OCI-LY7 (cell line): ENCODE measurements around the gene PRMT3. TPM values are rescaled to one million over a fixed set of nuclear protein-coding genes. Genes with fewer than 3 reads are reported as not detected.

Experiments
- BruUV-seq: library from RNA; stranded (reverse); fragments of 400-500 nt; replicated peaks from 2 replicates; lab custom pipeline; 2021; lab: Mats Ljungman, UMichigan
- CTCF ChIA-PET: fragments of 300-600 bp; sonication (Branson Sonifier 250); formaldehyde crosslinking; loops from one replicate; lab custom pipeline; 2022; ENCODE audit warnings: antibody characterized with exemption; ENCODE audit not compliant: unreplicated experiment; lab: Charles Lee
- POLR2A ChIA-PET: fragments of 300-600 bp; sonication (Branson Sonifier 250); formaldehyde crosslinking; loops from one replicate; lab custom pipeline; 2022; ENCODE audit warnings: antibody characterized with exemption; lab: Charles Lee
- DNase-seq: peaks from one replicate; pipeline ENCODE4 v3.0.0-alpha.2; 2015; ENCODE audit warnings: low spot score
- H2AFZ ChIP-seq: fragments of 200-600 bp; sonication (generic), shearing (Covaris generic); 2 replicates; pipeline ENCODE4 v1.6.1; 2014; ENCODE audit warnings: mild to moderate bottlenecking, antibody characterized with exemption, low read length, moderate library complexity
- H3K27ac ChIP-seq: fragments of 200-600 bp; sonication (generic); 2 replicates; pipeline ENCODE4 v1.5.1; 2014; ENCODE audit warnings: mixed run types, low read depth, mild to moderate bottlenecking, moderate library complexity, low read length, inconsistent platforms; ENCODE audit not compliant: poor library complexity, severe bottlenecking
- H3K36me3 ChIP-seq: fragments of 200-600 bp; sonication (generic); 2 replicates; pipeline ENCODE4 v1.6.1; 2014; ENCODE audit warnings: mild to moderate bottlenecking, antibody characterized with exemption, low read length, moderate library complexity, mixed read lengths; ENCODE audit not compliant: insufficient read depth
- H3K4me1 ChIP-seq: fragments of 200-600 bp; sonication (generic); 2 replicates; pipeline ENCODE4 v1.5.1; 2014; ENCODE audit warnings: mild to moderate bottlenecking, low read length; ENCODE audit not compliant: insufficient read depth, poor library complexity, severe bottlenecking
- H3K4me2 ChIP-seq: fragments of 200-600 bp; sonication (generic); 2 replicates; pipeline ENCODE4 v1.6.1; 2014; ENCODE audit warnings: mild to moderate bottlenecking, low read length
- H3K4me3 ChIP-seq: fragments of 200-600 bp; sonication (generic); 2 replicates; pipeline ENCODE4 v1.5.1; 2014; ENCODE audit warnings: mild to moderate bottlenecking, low read depth, low read length; ENCODE audit not compliant: poor library complexity, severe bottlenecking
- H3K79me2 ChIP-seq: fragments of 200-600 bp; sonication (generic); 2 replicates; pipeline ENCODE4 v1.6.1; 2016; ENCODE audit warnings: low read depth, mild to moderate bottlenecking, low read length, moderate library complexity, mixed read lengths; ENCODE audit not compliant: insufficient read depth
- H3K9me2 ChIP-seq: fragments of 200-600 bp; sonication (generic); 2 replicates; pipeline ENCODE4 v1.6.1; 2016; ENCODE audit warnings: mild to moderate bottlenecking, low read length, mixed read lengths; ENCODE audit not compliant: insufficient read depth
- H3K9me3 ChIP-seq: fragments of 200-600 bp; sonication (generic); 2 replicates; pipeline ENCODE4 v1.6.1; 2014; ENCODE audit warnings: mild to moderate bottlenecking, mixed run types, low read length, mixed read lengths
- H4K20me1 ChIP-seq: fragments of 200-600 bp; sonication (generic); 2 replicates; pipeline ENCODE4 v1.6.1; 2014; ENCODE audit warnings: mild to moderate bottlenecking, antibody characterized with exemption, low read length, moderate library complexity, mixed read lengths; ENCODE audit not compliant: insufficient read depth
- EZH2phosphoT487 ChIP-seq: fragments of 200-600 bp; sonication (generic); IDR thresholded peaks from 2 replicates; pipeline ENCODE4 v1.6.1; 2018; ENCODE audit warnings: low read depth, borderline replicate concordance, mild to moderate bottlenecking, mixed run types, antibody characterized with exemption, low read length, moderate library complexity, mixed read lengths
- intact Hi-C: fragments of 100-400 bp; cut with micrococcal nuclease; formaldehyde crosslinking; loops from one replicate; pipeline ENCODE4 v1.10.0; 2022; ENCODE audit not compliant: unreplicated experiment
- total RNA-seq, 2 experiments: library from RNA; depleted of rRNA in 1 of 2; stranded (reverse); fragments of >200 nt in 1 of 2; shearing (Covaris generic) in 1 of 2; gene quantifications; 2 replicates each; pipeline ENCODE4 v1.2.3, GENCODE V29; 2014 to 2022
- TF ChIP-seq, protein P1 (sequence below): fragments of 200-600 bp; sonication (generic); conservative IDR thresholded peaks from 2 replicates; pipeline ENCODE4 v1.5.1; 2014; ENCODE audit warnings: mild to moderate bottlenecking, antibody characterized with exemption, low read length, moderate library complexity, mixed read lengths

The PRMT3 gene
- total RNA-seq, 2 experiments from 2014 or later = 34.0 to 50.0 TPM

DNA sequence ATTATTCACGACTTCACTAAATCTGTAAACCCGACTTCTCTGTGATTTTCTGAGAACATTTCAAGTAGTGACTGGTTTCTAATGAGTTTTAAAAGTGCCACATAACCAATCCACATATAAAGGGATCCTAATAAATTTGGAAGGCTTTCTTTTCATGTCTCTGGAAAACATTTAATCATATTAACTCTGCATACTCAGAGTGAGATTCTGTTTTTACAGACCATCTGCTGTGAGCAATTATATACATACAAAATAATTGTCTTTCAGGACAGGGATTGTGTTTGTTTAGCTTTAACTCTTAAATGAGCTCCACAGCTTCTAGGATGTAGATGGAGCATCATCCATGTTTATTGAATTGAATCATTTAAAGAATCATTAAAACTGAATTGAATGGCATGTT, 65.1 kb downstream of the PRMT3 start:
- TF ChIP-seq, protein P1, sequence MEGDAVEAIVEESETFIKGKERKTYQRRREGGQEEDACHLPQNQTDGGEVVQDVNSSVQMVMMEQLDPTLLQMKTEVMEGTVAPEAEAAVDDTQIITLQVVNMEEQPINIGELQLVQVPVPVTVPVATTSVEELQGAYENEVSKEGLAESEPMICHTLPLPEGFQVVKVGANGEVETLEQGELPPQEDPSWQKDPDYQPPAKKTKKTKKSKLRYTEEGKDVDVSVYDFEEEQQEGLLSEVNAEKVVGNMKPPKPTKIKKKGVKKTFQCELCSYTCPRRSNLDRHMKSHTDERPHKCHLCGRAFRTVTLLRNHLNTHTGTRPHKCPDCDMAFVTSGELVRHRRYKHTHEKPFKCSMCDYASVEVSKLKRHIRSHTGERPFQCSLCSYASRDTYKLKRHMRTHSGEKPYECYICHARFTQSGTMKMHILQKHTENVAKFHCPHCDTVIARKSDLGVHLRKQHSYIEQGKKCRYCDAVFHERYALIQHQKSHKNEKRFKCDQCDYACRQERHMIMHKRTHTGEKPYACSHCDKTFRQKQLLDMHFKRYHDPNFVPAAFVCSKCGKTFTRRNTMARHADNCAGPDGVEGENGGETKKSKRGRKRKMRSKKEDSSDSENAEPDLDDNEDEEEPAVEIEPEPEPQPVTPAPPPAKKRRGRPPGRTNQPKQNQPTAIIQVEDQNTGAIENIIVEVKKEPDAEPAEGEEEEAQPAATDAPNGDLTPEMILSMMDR = no peak
- TF ChIP-seq EZH2phosphoT487 = no peak
- Histone ChIP-seq H3K36me3 (peaks cover 64% of the 10 kb centered on the region), H3K4me3 (no peak overlapping the region), H3K4me2 (no peak overlapping the region), H3K9me2 (no peaks in the 10 kb centered on the region), H3K79me2 (no peaks in the 10 kb centered on the region), H4K20me1 (no peaks in the 10 kb centered on the region), H3K4me1 (no peaks in the 10 kb centered on the region), H3K9me3 (no peaks in the 10 kb centered on the region), H3K27ac (no peak overlapping the region), H2AFZ (no peak overlapping the region)
- BruUV-seq = no TSS peak
- ChIA-PET CTCF (no interaction called here), POLR2A (no interaction called here)
- intact Hi-C loops = no loop called here
- DNase-seq = no peak

DNA sequence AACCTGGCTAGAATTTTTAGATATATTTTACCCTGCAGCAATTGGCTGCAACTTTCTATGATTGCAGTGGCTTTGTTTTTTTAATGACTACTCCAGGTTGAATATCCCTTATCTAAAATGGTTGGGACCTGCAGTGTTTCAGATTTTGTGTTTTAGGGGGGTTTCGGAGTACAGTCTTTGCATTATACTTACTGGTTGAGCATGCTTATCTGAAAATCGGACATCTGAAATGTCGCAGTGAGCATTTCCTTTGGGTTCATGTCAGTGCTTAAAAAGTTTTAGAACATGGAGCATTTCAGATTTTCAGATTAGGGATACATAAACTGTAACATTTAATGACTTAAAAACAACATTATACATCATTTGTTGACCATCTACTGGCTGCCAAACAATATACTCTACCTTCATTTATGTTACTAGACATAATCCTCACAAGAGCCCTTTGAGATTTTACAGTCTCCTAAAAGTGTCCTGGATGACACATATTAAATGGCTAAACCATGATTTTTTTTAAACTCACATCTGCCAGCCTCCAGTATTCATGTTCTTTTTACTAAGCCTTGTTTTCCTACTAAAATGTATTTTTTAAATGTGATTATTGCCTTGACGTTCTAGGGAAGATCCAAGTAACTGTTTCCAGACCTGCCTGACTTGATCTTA, 66.3 kb downstream of the PRMT3 start:
- Histone ChIP-seq H3K27ac (no peak overlapping the region), H4K20me1 (no peaks in the 10 kb centered on the region), H3K4me2 (no peak overlapping the region), H2AFZ (no peak overlapping the region), H3K4me1 (no peaks in the 10 kb centered on the region), H3K9me2 (no peaks in the 10 kb centered on the region), H3K79me2 (no peaks in the 10 kb centered on the region), H3K36me3 (peaks cover 58% of the 10 kb centered on the region), H3K9me3 (no peaks in the 10 kb centered on the region), H3K4me3 (no peak overlapping the region)
- DNase-seq = no peak
- ChIA-PET POLR2A (no interaction called here), CTCF (no interaction called here)
- intact Hi-C loops = no loop called here
- BruUV-seq = no TSS peak
- no peak for TF ChIP-seq EZH2phosphoT487
- TF ChIP-seq, protein P1 = no peak

DNA sequence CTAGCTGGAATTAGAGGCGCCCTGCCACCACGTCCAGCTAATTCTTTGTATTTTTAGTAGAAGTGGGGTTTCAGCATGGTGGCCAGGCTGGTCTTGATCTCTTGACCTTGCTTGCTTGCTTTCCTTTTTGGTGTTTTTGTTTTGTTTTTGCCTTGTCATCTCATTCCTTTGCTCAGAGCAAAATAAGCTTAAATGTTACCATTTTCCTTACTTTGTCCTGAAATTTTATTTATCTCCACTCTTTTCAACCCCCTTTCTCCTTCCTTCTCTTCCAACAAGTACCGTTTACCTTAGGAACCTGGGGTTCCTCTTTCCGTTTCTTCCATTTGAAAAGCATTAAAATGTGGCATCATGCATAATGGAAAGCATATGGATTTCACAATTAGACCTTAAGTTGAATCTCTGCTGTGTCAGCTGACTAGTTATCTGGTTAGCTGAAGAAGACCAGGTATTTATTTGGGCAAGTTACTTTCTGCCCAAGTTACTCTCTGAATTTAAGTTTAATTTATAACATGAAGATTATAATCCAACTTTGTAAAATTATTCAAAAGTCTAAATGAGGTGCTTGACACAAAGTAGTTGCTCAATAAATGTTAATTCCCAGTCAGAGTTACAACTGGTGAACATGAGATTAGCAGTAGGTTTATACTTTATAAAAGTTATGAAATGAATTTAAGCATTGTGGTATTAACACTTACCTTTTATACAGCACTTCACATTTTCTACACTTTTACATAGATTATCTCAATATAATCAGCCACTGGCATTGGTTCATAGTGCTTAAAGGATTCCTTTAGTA, 69.7 kb downstream of the PRMT3 start:
- POLR2A ChIA-PET = interaction anchor here (1.5 kb wide), 1 partner anchor 29 kb away, joined by 3 read pairs; no protein-coding TSS in a partner anchor
- TF ChIP-seq EZH2phosphoT487 = no peak
- TF ChIP-seq, protein P1 = no peak

More for the DNA sequence above, 69.7 kb downstream of the PRMT3 start:
- Histone ChIP-seq H3K27ac (no peak overlapping the region), H3K4me3 (no peak overlapping the region), H3K79me2 (no peaks in the 10 kb centered on the region), H3K9me2 (no peaks in the 10 kb centered on the region), H3K9me3 (no peaks in the 10 kb centered on the region), H3K4me2 (no peak overlapping the region), H4K20me1 (no peaks in the 10 kb centered on the region), H2AFZ (no peak overlapping the region), H3K36me3 (peaks cover 57% of the 10 kb centered on the region), H3K4me1 (no peaks in the 10 kb centered on the region)
- CTCF ChIA-PET = no interaction called here
- intact Hi-C loops = no loop called here
- DNase-seq = no peak
- BruUV-seq = no TSS peak
